DMS 273 (cell line): ENCODE measurements around the gene CEACAM6.
"Not testable (repeated sequence)": the region's sequence is repeated elsewhere in the genome, so short reads cannot be mapped to it uniquely, and the experiment has no call there.

Experiments used
- DNase-seq: peaks from one replicate; lab custom pipeline; 2025; ENCODE audit not compliant: unreplicated experiment; lab: John Stamatoyannopoulos, UW

CEACAM6 gene

GRCh38 chr19:41746593-41747227, 8.6 kb upstream of the CEACAM6 start:
- DNase-seq, result peak; percentile 77

- no peak for DNase-seq
Observed at GRCh38 chr19:41748012-41748411, 7.3 kb upstream of the CEACAM6 start.

- DNase-seq, result not testable (repeated sequence)
Observed at GRCh38 chr19:41750248-41751134, 4.8 kb upstream of the CEACAM6 start.

- peak; percentile 75 for DNase-seq
Observed at GRCh38 chr19:41753159-41753558, 2.2 kb upstream of the CEACAM6 start.

GRCh38 chr19:41753936-41754529, 1.3 kb upstream of the CEACAM6 start:
- peak; percentile 73 for DNase-seq

- no peak for DNase-seq
Observed at GRCh38 chr19:41758846-41759245, 3.5 kb downstream of the CEACAM6 start.

- DNase-seq, result no peak
Observed at GRCh38 chr19:41767115-41767514, 11.8 kb downstream of the CEACAM6 start.

GRCh38 chr19:41768105-41768504, 12.8 kb downstream of the CEACAM6 start:
- not testable (repeated sequence) for DNase-seq

- DNase-seq, result no peak
Observed at GRCh38 chr19:41769608-41770007, 14.3 kb downstream of the CEACAM6 start.

- DNase-seq, result no peak
Observed at GRCh38 chr19:41771410-41771809, 16.1 kb downstream of the CEACAM6 start.

GRCh38 chr19:41774515-41774980, 19.2 kb downstream of the CEACAM6 start:
- DNase-seq, result no peak

GRCh38 chr19:41776700-41777099, 21.4 kb downstream of the CEACAM6 start:
- DNase-seq, result no peak

- no peak for DNase-seq
Observed at GRCh38 chr19:41783612-41784011, 28.3 kb downstream of the CEACAM6 start.

- DNase-seq, result no peak
Observed at GRCh38 chr19:41784312-41784711, 29.0 kb downstream of the CEACAM6 start.

- no peak for DNase-seq
Observed at GRCh38 chr19:41784743-41785142, 29.4 kb downstream of the CEACAM6 start.

- DNase-seq, result peak; percentile 77
Observed at GRCh38 chr19:41785653-41786052, 30.3 kb downstream of the CEACAM6 start.

- DNase-seq, result no peak
Observed at GRCh38 chr19:41787055-41787454, 31.7 kb downstream of the CEACAM6 start.

GRCh38 chr19:41788518-41788917, 33.2 kb downstream of the CEACAM6 start:
- not testable (repeated sequence) for DNase-seq

GRCh38 chr19:41789053-41789452, 33.7 kb downstream of the CEACAM6 start:
- DNase-seq, result not testable (repeated sequence)

- DNase-seq, result peak; percentile 81
Observed at GRCh38 chr19:41792513-41793413, 37.4 kb downstream of the CEACAM6 start.

GRCh38 chr19:41793414-41793727, 38.0 kb downstream of the CEACAM6 start:
- no peak for DNase-seq
